ENCODE measurements around the gene PPM1J.

The PPM1J gene

GRCh38 chr1:112715264-112716053 lies at the start of gene PPM1J:
Gene PPM1J, minus strand, starts transcription at chr1:112715332. Its CDS starts 31 bp downstream, at chr1:112715301.
- TF ChIP-seq GATA3 (IDR thresholded peaks at IDR 0.05; ENCODE audit: low read depth, low read length): no peak
- no peak for TF ChIP-seq GATA2 (IDR thresholded peaks at IDR 0.05; ENCODE audit: low read depth, low read length)

- TF ChIP-seq GATA2 (IDR thresholded peaks at IDR 0.05; ENCODE audit: low read depth, low read length) (no peak), GATA3 (IDR thresholded peaks at IDR 0.05; ENCODE audit: low read depth, low read length) (no peak)
Observed at GRCh38 chr1:112762541-112763500, 47.7 kb upstream of the PPM1J start.

GRCh38 chr1:112761714-112762480 lies 46.8 kb upstream of the PPM1J start:
- no peak for TF ChIP-seq GATA3 (IDR thresholded peaks at IDR 0.05; ENCODE audit: low read depth, low read length)
- no peak for TF ChIP-seq GATA2 (IDR thresholded peaks at IDR 0.05; ENCODE audit: low read depth, low read length)

GRCh38 chr1:112759228-112759627 lies 44.1 kb upstream of the PPM1J start:
- TF ChIP-seq GATA3 (IDR thresholded peaks at IDR 0.05; ENCODE audit: low read depth, low read length): no peak
- no peak for TF ChIP-seq GATA2 (IDR thresholded peaks at IDR 0.05; ENCODE audit: low read depth, low read length)

GRCh38 chr1:112754116-112754628 lies 39.0 kb upstream of the PPM1J start:
- TF ChIP-seq GATA2 (IDR thresholded peaks at IDR 0.05; ENCODE audit: low read depth, low read length): no peak
- TF ChIP-seq GATA3 (IDR thresholded peaks at IDR 0.05; ENCODE audit: low read depth, low read length): no peak

GRCh38 chr1:112748396-112748795 lies 33.3 kb upstream of the PPM1J start:
- TF ChIP-seq GATA2 (IDR thresholded peaks at IDR 0.05; ENCODE audit: low read depth, low read length): no peak
- TF ChIP-seq GATA3 (IDR thresholded peaks at IDR 0.05; ENCODE audit: low read depth, low read length): no peak

- TF ChIP-seq GATA2 (IDR thresholded peaks at IDR 0.05; ENCODE audit: low read depth, low read length) (no peak), GATA3 (IDR thresholded peaks at IDR 0.05; ENCODE audit: low read depth, low read length) (no peak)
Observed at GRCh38 chr1:112744009-112744578, 29.0 kb upstream of the PPM1J start.

GRCh38 chr1:112743174-112744008 lies 28.3 kb upstream of the PPM1J start:
- TF ChIP-seq GATA2 (IDR thresholded peaks at IDR 0.05; ENCODE audit: low read depth, low read length) (no peak), GATA3 (IDR thresholded peaks at IDR 0.05; ENCODE audit: low read depth, low read length) (no peak)

- TF ChIP-seq GATA3 (IDR thresholded peaks at IDR 0.05; ENCODE audit: low read depth, low read length) (no peak), GATA2 (IDR thresholded peaks at IDR 0.05; ENCODE audit: low read depth, low read length) (no peak)
Observed at GRCh38 chr1:112737573-112737972, 22.4 kb upstream of the PPM1J start.

- no peak for TF ChIP-seq GATA3 (IDR thresholded peaks at IDR 0.05; ENCODE audit: low read depth, low read length)
- no peak for TF ChIP-seq GATA2 (IDR thresholded peaks at IDR 0.05; ENCODE audit: low read depth, low read length)
Observed at GRCh38 chr1:112735752-112736151, 20.6 kb upstream of the PPM1J start.

GRCh38 chr1:112731451-112731850 lies 16.3 kb upstream of the PPM1J start:
- TF ChIP-seq GATA2 (IDR thresholded peaks at IDR 0.05; ENCODE audit: low read depth, low read length) (no peak), GATA3 (IDR thresholded peaks at IDR 0.05; ENCODE audit: low read depth, low read length) (no peak)

GRCh38 chr1:112729909-112730308 lies 14.8 kb upstream of the PPM1J start:
- TF ChIP-seq GATA3 (IDR thresholded peaks at IDR 0.05; ENCODE audit: low read depth, low read length) (no peak), GATA2 (IDR thresholded peaks at IDR 0.05; ENCODE audit: low read depth, low read length) (no peak)
